HepG2 (cell line): ENCODE measurements around the gene ZNF318.

Experiments
- ATF3 ChIP-seq: sonication (generic); formaldehyde crosslinking; IDR thresholded peaks from 2 replicates; pipeline ENCODE4 v1.4.0; 2020; ENCODE audit warnings: missing genetic modification reagents
- MXI1 ChIP-seq: IDR thresholded peaks from 3 replicates; pipeline ENCODE4 v1.6.1; 2012; ENCODE audit warnings: low read depth, low read length, inconsistent platforms, borderline replicate concordance
- SMAD3 ChIP-seq: sonication (generic); formaldehyde crosslinking; IDR thresholded peaks from 2 replicates; pipeline ENCODE4 v1.4.0; 2020; ENCODE audit warnings: missing genetic modification reagents
- SMC3 ChIP-seq: IDR thresholded peaks from 2 replicates; pipeline ENCODE4 v1.6.1; 2011; ENCODE audit warnings: low read length, improper control_type of control experiment
- SNAPC2 ChIP-seq: sonication (generic); formaldehyde crosslinking; IDR thresholded peaks from 2 replicates; pipeline ENCODE4 v1.8.1; 2022; ENCODE audit warnings: mild to moderate bottlenecking, missing genetic modification reagents

- TF ChIP-seq ATF3 (CRISPR knock-in tag) (no peak), MXI1 (no peak), SMC3 (no peak), SMAD3 (CRISPR knock-in tag) (no peak), SNAPC2 (no peak)
Measured at GRCh38 chr6:43310134-43310533, 59.3 kb downstream of the ZNF318 start.
